Measurements from ENCODE around the gene MPIG6B.

The MPIG6B gene

GRCh38 chr6:31734247-31734820 lies 11.2 kb downstream of the MPIG6B start (continued):
- no peak for TF ChIP-seq ZNF555 (tag by site-specific recombination; conservative IDR thresholded peaks at IDR 0.05)
- TF ChIP-seq ZNF404 (tag by site-specific recombination; IDR thresholded peaks at IDR 0.05) = no peak
- TF ChIP-seq ZXDB (tag by site-specific recombination; IDR thresholded peaks at IDR 0.05) = no peak
- no peak for TF ChIP-seq ZNF791 (tag by site-specific recombination; IDR thresholded peaks at IDR 0.05)
- TF ChIP-seq ZNF112 (tag by site-specific recombination; IDR thresholded peaks at IDR 0.05) = no peak
- peak; percentile 58; the same call in 1 of the 2 replicates for TF ChIP-seq ZNF639 (tag by site-specific recombination; IDR thresholded peaks at IDR 0.05)
- TF ChIP-seq ZNF48 (tag by site-specific recombination; IDR thresholded peaks at IDR 0.05) = no peak
- no peak for TF ChIP-seq ZNF677 (tag by site-specific recombination; IDR thresholded peaks at IDR 0.05)
- no peak for TF ChIP-seq ZBTB11 (tag by site-specific recombination; conservative IDR thresholded peaks at IDR 0.05; ENCODE audit: low read depth)
- no peak for TF ChIP-seq ZBTB1 (tag by site-specific recombination; IDR thresholded peaks at IDR 0.05)
- TF ChIP-seq ZFP69B (tag by site-specific recombination; IDR thresholded peaks at IDR 0.05) = no peak
- TF ChIP-seq ZBTB44 (tag by site-specific recombination; IDR thresholded peaks at IDR 0.05) = no peak
- TF ChIP-seq ZNF561 (tag by site-specific recombination; IDR thresholded peaks at IDR 0.05; ENCODE audit: borderline replicate concordance) = no peak
- TF ChIP-seq ZNF391 (tag by site-specific recombination; IDR thresholded peaks at IDR 0.05; ENCODE audit: borderline replicate concordance, low read depth) = no peak
- TF ChIP-seq KLF10 (tag by site-specific recombination; IDR thresholded peaks at IDR 0.05) = 0 out of 2 replicates have a peak, but pooled peaks have one; percentile 87
- TF ChIP-seq ZNF223 (tag by site-specific recombination; IDR thresholded peaks at IDR 0.05) = no peak
- TF ChIP-seq KLF7 (tag by site-specific recombination; IDR thresholded peaks at IDR 0.05; ENCODE audit: borderline replicate concordance) = no peak
- no peak for TF ChIP-seq ZNF837 (tag by site-specific recombination; IDR thresholded peaks at IDR 0.05)
- no peak for TF ChIP-seq PRDM4 (tag by site-specific recombination; IDR thresholded peaks at IDR 0.05)
- TF ChIP-seq ZNF660 (tag by site-specific recombination; IDR thresholded peaks at IDR 0.05) = peak; percentile 83; the same call in 1 of the 2 replicates
- peak; percentile 78; the same call in 1 of the 2 replicates for TF ChIP-seq WT1 (tag by site-specific recombination; IDR thresholded peaks at IDR 0.05)
